ENCODE data around the gene SLC16A6.
"Not testable (repeated sequence)": the region's sequence is repeated elsewhere in the genome, so short reads cannot be mapped to it uniquely, and the experiment has no call there.

GRCh38 chr17:68263101-68263681 lies 27.7 kb downstream of the SLC16A6 start:
- peak; percentile 61 for TF ChIP-seq CTCF (IDR thresholded peaks at IDR 0.05)
- TF ChIP-seq NFIC (IDR thresholded peaks at IDR 0.05; ENCODE audit: borderline replicate concordance); REST (IDR thresholded peaks at IDR 0.05; ENCODE audit: low read depth, low read length); EP300 (IDR thresholded peaks at IDR 0.05; ENCODE audit: borderline replicate concordance in 1 of 2, low read depth in 1 of 2, low read length in 1 of 2); NRF1 (IDR thresholded peaks at IDR 0.05; ENCODE audit: low read depth, low read length); MEF2A (IDR thresholded peaks at IDR 0.05; ENCODE audit: borderline replicate concordance, low read depth); SIN3A (IDR thresholded peaks at IDR 0.05; ENCODE audit: borderline replicate concordance, low read depth, low read length); EZH2phosphoT487 (IDR thresholded peaks at IDR 0.05; ENCODE audit: borderline replicate concordance, low read depth): not testable (repeated sequence)
